Fibroblast of skin of back (primary cell): ENCODE results near the gene ZBTB20. TPM values are rescaled to one million over a fixed set of nuclear protein-coding genes. Genes with fewer than 3 reads are reported as not detected.
"Not testable (repeated sequence)": the region's sequence is repeated elsewhere in the genome, so short reads cannot be mapped to it uniquely, and the experiment has no call there.

Experiments
- DNase-seq: peaks from one replicate; pipeline ENCODE4 v3.0.0-alpha.2; 2013
- polyA plus RNA-seq, 2 experiments: library from polyadenylated mRNA; unstranded; fragments of 120-200 nt; gene quantifications; one replicate each; pipeline ENCODE4 v1.2.1, GENCODE V29; 2013; ENCODE audit not compliant: insufficient read length in 2 of 2

The ZBTB20 gene
- 0.45 TPM for polyA plus RNA-seq (2013, experiment 1 of 2; ENCODE audit: insufficient read length)
- 0.18 TPM for polyA plus RNA-seq (2013, experiment 2 of 2; ENCODE audit: insufficient read length)

DNA sequence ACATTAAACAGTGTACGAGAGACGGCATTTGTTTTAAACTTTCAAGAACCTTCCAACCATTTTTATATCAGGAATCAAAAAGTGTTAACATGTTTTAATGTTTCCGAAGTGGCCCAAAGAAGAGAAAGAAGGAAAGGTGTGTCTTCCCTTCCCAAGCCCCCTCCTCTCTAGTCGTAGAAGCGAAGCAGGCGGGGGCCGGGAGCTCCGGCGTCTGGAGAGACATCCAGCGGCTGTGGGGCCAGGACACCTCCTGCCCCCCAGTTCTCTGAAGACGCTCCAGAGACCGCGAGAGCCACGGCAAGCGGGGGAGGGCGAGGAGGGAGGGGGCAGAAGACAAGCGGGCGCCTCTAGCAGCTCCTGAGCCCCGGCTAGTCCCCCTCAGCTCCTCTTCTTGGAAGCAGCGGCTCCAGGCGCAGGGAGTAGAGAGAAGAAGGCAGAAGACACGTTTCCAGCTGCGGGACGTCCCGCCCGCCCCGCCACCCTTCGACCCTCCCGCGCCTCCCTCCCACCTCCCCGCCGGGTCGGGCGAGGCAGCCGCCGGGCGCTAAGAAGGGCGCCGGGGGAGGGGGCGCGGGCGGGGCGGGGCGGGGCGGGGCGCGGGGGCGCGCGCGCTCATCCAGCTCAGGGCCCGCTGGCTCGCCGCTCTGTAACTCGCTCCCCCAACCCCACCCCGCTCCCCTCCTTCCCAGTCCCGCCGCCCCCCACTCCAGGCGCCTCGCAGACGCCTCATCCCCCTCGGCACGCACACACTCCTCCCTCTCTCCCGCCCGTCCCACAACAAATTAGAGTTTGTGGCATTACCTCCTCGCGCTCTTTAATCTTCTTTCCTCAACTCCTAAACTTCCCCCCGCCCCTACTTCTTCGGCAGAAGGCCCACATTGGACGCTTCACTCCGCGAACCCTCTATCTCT, at the start of gene ZBTB20:
TSS of gene ZBTB20 (minus strand) at position 871 of the 911 bp plus-strand sequence.
- peak; percentile 80 for DNase-seq

DNA sequence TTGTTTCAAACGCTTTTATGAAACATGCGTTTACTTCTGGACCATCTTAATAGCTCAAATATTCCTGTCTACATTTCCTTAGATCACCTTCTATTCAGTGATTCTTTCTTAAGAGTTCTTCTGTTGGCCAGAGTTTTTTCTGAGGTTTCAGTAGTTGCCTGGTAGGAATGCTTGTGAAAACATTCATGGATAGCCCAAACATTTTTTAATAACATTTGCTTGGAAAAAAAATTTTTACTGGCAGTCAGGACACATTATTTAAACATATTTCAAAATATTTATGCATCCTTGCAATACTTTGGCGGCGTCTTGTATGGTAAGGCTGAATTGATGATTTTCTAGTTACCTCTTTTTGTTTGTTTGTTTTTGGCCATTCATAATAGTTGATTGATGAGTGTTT, 47.4 kb upstream of the ZBTB20 start:
- peak; percentile 69 for DNase-seq

DNA sequence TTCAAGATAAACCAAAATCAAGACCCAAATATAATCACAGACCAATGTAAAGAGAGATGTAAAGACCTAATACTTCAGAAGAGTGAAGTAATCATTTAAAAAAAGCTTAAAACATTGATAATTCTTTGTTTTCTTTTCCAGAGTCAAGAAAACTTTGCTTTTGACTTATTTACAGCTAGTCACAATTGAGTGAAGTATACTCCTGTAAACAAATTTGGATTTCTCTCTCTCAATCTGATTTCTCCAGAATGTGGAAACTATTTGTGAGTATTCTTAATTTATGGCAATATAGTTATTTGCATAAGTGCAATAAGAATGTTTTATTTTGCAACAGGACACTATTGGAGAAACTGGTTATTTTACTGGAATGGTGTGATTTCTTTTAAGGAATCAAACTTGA, 43.7 kb upstream of the ZBTB20 start:
- no peak for DNase-seq

DNA sequence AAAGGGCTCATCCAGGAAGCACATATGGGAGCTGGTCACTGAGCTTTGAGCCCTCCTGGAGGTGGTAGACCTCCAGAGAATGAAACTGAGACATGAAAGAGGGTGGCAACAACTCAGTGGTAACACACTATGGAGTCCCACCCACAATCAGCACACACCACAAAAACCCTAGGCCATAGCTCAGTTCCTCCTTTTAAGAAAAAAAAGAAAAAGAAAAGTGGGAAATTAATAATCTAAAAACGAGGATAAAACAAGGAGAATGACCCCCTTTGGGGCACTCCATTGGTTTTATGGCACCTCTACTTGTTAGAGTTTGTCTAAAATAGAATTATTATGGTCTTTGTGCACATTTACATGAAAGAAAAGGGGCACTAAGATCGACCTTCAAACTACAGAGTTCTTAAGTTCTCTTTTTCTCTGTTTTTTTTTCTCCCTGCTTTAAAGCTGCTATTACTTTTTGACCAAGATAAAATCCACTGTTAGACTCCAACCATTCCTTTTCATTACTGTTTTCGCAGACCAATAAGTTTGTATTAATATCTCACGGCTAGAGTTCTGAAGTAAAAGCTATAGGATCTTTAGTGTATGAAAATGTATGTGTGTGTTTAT, 40.2 kb upstream of the ZBTB20 start:
- DNase-seq: no peak

DNA sequence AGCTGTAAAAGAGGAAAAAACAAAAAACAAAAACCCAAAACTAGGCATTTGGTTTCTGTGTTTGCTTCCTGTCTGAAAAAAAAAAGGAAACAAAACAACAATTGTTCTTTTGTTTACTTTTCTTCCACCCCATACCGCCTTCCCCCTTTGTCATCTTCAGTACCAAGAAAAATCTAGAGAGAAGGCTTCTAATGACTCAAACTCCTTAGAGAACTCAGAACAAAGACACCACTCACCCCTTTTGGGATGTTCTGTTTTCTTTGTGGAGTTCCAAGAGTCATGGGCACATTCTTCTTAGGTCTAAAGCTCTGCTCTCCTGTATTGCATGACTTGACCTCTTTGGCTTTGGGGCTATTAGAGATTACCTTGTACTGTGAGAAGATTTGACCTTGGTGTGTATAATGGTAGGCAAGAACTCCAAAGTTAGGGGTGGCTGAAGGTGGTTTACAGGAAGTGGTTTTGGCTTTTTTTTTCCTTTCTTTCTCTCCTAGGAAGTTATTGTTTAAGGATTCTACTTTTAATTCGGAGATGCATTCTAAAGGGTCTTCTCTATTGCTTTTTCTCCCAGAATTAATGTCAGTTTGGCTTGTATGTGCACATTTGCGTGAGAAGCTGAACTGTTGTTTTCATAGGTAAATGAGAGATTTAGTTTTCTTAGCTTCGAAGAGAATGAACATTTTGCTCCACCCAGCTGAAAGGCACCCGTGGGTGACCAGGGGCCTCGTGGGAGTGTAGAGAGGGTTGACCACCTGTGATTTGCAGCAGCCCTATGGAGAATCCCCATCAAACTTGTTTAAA, 39.5 kb upstream of the ZBTB20 start:
- DNase-seq: no peak

DNA sequence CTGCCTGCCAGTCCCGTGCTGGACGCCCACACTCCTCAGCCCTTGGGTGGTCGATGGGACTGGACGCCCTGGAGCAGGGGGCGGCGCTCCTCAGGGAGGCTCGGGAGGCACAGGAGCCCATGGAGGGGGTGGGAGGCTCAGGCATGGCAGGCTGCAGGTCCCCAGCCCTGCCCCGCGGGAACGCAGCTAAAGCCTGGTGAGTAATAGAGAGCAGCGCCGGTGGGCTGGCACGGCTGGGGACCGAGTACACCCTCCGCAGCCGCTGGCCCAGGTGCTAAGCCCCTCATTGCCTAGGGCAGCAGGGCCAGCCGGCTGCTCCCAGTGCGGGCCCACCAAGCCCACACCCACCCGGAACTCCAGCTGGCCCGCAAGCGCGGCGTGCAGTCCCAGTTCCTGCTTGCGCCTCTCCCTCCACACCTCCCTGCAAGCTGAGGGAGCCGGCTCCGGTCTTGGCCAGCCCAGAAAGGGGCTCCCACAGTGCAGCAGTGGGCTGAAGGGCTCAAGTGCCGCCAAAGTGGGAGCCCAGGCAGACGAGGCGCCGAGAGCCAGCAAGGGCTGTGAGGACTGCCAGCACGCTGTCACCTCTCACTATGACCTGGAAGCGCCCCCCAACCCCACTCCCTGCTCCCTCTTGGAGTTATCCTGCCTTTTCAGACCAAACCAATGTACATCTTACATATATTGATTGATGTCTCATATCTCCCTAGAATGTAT, 37.9 kb upstream of the ZBTB20 start:
- DNase-seq: not testable (repeated sequence)

DNA sequence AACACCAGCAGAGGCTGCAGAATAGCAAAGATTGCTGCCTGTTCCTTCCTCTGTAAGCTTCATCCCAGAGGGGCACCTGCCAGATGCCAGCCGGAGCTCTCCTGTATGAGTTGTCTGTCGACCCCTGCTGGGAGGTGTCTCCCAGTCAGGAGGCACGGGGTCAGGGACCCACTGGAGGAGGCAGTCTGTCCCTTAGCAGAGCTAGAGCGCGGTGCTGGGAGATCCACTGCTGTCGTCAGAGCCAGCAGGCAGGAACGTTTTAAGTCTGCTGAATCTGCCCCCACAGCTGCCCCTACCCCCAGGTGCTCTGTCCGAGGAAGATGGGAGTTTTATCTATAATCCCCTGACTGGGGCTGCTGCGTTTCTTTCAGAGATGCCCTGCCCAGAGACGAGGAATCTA, 31.8 kb upstream of the ZBTB20 start:
- DNase-seq: not testable (repeated sequence)

DNA sequence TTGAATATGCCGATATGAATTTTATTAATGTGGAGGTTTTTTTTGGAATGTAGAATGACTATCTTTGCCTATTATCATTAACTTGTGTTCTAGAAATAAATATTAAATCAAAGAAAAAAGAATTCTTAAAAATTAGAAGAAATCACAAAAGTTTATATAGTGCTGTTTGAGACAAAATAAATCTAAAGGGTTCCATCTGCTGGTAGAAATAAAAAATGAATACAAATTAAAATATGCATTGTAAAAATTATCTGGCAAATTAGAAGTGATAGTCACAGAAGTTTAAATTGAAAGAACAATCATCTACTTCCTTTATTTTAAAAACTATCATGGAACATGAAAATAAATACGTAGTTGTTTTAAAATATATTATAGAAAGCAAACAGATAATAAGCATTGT, 22.7 kb upstream of the ZBTB20 start:
- no peak for DNase-seq

DNA sequence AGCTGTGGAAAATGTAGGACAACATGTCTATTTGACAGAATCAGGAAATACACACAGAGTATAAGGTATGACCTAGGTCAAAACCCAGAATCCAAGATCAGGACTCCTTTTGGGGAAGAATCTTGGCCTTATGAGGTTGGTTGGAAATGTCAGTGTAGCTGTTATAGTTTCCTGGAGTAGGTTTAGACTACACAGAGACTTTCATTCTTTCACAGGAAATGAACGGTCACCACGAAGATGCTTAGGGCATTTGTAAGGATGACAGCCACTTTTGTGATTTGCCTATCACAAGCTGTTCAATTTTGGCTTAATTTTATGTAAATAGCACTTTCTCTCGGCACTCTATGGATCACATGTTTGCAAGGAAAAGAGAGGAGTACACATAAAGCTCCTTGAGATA, 18.6 kb upstream of the ZBTB20 start:
- peak; percentile 52 for DNase-seq

DNA sequence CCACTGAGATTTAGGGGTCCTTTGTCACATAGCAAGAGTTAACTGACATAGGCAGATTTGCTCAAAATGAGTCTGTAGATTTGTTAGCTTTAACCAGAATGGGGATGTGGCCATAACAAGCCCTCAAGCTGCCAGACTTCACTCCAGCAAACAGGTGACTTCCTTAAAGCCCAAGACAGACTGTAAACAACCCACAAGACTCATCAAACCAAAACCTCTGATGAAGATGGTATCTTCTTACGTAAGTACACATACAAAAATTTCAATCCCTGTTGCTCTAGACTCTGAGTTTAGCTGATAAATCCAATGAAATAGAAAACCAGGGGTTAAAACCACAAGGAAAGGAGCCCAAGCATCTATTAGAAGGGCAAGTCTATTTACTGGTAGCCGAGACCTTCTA, 18.2 kb upstream of the ZBTB20 start:
- DNase-seq: no peak

DNA sequence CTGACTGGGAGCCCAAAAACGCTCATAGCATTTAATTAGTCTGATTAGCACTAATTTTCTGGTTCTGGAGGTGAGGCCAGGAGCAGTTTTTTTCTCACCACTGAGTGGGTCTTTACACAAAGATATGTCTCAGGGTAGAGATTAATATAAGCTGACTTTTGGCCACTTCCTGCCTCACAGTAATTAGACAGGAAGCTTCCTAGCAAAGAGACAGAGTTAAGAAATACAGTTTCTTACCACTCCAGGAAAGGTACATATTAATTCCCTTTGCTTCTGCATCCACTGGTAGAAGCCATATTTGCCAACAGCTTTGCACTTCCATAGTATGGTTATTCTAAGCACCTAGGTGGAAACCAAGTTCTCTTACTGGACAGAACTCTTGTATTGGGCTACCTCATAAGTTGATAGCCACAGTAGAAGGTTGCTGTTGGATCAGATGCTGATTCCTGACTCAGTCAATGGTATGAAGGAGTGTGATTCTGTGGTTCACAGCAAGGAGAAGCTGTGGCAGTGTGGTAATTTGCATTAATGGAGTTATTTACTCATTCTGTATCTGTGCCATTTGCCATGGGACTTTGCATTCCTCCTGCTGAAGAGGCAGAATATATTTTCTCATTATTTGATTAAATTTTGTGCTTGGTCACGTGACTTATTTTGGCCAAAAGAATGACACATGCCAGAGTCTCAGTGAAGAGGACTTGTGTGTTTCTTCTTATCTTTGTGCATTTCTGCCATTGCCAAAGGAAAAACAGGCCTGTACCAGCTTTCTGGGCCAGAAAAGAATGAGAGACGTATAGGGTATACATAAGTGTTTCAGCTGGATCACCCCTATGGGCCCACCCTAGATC, 17.5 kb upstream of the ZBTB20 start:
- no peak for DNase-seq

DNA sequence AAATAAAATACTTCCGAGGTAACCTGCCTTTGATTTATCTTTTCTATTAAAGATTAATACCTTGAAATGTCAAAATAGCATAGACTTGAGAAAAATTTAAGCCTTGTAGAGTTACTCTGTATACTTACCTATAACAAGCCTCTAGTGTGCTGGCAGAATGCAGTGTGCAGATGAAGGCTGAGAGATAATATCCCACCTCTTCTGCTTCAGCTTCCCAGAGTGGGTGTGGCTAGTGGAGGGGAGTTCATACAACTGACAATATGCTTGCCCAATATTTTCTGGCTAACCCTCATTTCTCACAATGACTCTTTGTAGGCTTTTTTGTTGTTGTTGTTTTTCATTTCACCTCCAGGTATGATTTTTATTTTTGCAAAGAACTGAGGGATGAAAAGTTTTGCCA, 15.7 kb upstream of the ZBTB20 start:
- no peak for DNase-seq

DNA sequence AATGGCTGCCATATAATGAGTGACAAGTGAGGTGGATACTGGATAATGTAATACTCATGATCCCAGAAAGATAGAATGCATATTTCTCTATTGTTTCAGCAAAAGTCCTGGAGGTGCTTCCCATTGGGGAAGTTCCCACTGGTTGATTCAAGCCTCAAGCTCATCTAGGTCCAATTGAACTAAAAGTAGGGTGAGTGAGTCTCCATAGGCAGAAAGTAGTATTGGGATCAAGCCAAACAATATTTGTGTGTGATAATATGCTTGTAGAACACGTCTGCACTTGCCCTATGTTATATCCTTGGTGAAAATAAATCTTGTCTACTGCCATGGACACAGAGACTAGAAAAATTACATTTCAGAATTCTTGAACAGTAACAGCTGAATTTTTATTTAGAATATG, 14.8 kb upstream of the ZBTB20 start:
- DNase-seq: no peak

DNA sequence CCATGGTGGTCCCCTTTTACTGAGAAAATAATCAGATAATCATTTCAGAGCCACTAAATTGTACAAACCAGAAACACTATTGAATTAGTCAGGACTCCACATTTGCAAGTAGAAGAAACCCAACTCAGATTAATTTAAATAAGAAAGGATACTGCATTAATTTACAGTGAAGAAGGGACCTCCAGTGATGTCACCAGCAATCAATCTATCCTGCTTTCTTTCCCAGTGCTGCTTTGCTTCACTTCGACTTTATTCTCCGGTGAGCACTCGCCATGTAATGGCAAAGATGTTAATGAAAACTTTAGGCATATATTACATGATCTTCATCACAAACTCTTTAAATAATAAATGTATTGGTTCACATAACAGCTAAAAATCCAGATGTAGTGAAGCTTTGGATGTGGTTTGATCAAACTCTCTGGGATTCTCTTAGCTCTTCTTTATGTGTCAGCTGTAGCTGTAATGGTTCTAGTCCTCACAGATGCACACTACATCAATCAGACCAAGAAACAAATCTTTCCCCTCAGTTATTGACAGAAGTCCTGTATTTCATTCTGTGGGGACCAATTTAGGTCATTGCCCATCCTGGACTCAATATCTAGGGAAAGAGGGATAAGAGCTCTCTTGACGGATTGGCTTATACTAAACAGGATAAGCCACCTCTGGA, 14.2 kb upstream of the ZBTB20 start:
- no peak for DNase-seq

DNA sequence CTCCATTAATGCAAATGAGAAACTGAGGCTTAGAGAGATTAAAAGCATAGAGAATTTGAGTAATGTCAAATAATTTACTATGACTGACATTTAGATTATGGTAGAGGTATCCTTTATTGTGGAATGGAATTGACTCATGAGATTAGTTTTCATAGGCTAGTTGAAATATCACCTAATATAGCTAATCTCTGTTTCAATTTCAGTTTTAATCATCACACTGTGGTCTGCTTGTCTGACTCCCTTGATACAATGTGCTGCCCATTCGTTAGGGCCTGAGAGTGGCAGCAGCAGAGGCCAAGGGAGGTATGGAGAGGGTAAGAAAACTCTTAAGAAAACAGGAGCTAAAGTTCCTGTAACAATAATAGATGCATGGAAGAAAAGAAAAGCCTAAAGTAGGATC, 13.2 kb upstream of the ZBTB20 start:
- DNase-seq: no peak

DNA sequence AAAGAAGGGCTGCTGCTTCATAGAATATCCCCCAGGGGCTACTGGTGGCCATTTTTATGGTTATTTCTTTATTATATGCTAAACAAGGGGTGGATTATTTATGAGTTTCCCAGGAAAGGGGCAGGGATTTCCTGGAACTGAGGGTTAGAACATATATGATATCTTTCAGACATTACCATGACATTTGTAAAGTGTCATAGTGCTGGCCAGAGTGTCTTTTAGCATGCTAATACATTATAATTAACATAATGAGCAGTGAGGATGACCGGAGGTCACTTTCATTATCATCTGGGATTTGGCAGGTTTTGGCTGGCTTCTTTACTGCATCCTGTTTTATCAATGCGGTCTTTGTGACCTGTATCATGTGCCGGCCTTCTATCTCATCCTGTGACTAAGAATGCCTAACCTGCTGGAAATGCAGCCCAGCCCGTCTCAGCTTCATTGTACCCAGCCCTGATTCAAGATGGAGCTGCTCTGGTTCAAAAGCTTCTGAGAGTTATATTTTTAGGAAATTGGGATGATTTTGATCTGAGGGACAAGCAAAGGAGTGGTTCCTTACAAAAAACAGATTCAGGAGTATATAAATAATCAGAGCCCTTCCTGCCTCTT, 9.1 kb upstream of the ZBTB20 start:
- DNase-seq: no peak

DNA sequence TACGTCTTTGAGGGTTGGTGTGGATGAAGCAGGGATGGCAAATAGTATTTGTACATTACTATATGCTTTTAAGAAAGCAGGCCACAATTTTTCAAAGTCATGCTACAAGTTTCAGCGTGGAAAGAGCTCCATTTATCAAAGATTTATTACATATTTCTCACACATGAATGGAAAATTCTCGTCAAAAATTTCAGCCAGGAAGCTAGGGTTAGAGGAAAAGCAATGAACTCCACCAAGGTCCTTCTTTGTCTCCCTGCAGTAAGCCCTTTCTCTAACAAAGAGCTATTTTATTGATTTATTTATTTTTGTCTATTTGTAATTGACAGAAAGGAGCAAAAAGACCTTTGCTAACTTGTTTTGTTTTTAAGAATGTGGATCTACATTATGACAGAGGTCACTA, 7.5 kb upstream of the ZBTB20 start:
- DNase-seq: no peak

DNA sequence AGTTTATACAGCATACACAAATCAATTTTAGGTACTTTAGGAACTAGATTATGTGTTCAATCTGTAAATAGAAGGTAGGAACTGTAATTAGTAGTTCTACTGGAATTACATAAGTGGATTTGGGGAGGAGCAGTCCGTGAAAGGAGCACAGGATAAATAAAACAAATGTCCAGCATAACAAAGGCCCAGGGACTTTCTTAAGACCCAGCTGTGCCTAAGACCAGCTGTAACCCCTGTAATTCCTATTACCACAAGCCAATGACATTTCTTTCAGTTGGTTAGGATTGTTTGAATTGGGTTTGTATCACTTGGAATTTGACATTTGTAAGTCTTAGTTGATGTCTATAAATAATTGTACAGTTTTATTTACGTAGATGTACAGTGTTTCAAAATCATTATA, 4.8 kb upstream of the ZBTB20 start:
- DNase-seq: no peak

DNA sequence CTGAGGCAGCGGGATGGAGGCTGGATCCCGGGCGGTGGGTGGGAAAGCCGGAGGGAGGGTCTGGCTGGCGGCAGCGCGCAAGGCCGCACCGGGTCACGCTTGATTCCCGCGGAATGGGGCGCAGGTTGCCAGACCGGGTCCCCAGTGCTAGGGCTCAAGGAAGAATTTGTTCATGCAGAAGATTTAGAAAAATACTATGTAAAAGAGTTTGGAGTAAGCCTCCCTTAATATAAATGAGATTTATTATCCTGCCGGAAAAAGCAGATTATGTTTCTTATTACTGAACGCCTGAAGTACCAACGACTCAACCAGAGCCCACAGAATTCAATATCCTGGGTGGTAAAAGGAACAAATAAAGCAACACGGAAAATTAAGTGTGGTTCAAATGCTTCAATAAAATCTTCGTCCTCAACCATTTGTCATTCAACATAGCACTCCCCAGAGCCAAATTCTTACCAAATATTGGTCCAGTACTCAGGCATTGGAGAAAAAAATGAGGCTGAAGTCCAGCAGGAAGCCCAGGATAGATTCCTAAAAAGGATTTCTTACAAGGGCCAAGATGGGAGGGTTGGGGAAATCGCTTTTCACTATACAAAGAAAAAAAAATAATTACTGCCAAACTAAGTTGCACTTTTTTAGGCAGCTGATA, 1.2 kb upstream of the ZBTB20 start:
- DNase-seq: peak; percentile 7
